Measurements from ENCODE around the gene ANKMY1. TPM values are rescaled to one million over a fixed set of nuclear protein-coding genes. Genes with fewer than 3 reads are reported as not detected.
A peak's percentile ranks its signal among the peaks of the same experiment; 100 is the strongest.

The ANKMY1 gene
- total and polyA plus RNA-seq, 8 donors, result 6.9 to 20.1 (median 10.7) TPM

DNA sequence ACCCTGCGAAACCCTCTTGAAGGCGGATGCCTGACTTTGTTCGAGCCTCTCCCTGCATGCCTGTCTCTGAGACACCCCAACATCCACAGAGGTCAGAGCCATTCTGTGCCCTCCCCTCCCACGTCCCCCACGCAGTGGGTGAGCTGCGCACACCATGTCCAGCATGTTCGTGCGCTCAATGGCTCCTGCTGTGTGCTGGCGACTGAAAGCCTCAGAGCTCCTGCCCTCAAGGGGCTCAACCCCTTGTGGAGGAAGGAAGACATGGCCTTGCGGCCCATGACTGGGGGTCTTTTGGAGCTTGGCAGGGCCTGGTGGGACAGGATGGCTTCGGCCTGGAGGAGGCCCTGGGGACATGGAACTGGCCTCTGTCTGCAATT is 45.7 kb downstream of the ANKMY1 start:
- intact Hi-C loops (cut with DNase I), result no loop called here
- TF ChIP-seq CTCF (IDR thresholded peaks at IDR 0.05), result no peak
- Histone ChIP-seq H3K9me3 (no peaks in the 10 kb centered on the region), H3K4me1 (no peaks in the 10 kb centered on the region), H3K27ac (no peak overlapping the region), H3K36me3 (no peaks in the 10 kb centered on the region), H3K4me3 (no peak overlapping the region), H3K27me3 (no peaks in the 10 kb centered on the region)
- WGBS, 2 donors, result 92 to 93% methylated on average over 11 of the region's 11 CpGs
- DNase-seq, result peak in 1 of 6 donors; percentile 5
- no peak for ATAC-seq
- no peak for FAIRE-seq

GRCh38 chr2:240511351-240512108 is 46.3 kb downstream of the ANKMY1 start:
- FAIRE-seq (no peak), DNase-seq (peak in 2 of 6 donors; percentile 5 to 9), ATAC-seq (no peak)
- Histone ChIP-seq H3K27me3 (no peaks in the 10 kb centered on the region), H3K4me3 (no peak overlapping the region), H3K36me3 (no peaks in the 10 kb centered on the region), H3K4me1 (no peaks in the 10 kb centered on the region), H3K27ac (no peak overlapping the region), H3K9me3 (no peaks in the 10 kb centered on the region)
- 93% methylated on average over 31 of the region's 31 CpGs for WGBS, 2 donors
- intact Hi-C loops (cut with DNase I), result no loop called here
- TF ChIP-seq CTCF (IDR thresholded peaks at IDR 0.05), result no peak

DNA sequence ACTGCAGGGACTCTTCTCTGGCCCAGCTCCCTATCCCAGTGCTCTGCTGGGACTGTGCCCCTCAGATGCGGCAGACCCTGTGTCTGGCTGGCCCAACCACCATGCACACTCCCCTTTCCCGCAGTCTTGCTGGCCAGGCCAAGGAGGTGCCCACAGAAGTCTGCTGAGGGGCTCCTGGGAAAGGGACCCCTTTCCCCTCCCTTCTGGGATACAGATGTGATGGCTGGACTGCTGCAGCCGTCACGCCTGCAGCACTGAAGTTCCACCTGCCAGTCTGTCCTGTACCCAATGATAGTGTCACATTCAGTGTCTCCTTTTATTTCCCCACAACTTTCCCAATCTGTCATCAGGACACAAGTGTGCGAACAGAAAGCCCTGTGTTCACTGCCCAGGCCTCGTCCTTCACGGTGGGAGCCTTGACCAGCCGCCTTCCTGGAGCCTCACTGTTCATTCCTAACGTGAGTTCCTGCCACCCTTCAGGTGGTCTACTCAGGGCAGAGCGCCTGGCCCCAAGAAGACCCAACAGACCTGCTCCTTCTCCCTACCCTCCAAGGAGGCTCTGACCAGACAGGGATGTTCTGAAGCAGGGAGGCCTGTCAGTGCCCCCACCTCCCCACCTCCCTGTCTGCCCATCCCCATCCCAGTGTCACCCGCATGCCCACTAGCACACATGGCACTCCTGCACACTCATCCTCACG is 47.1 kb downstream of the ANKMY1 start:
- no peak for FAIRE-seq
- WGBS, 2 donors, result 91 to 93% methylated on average over 12 of the region's 12 CpGs
- no peak overlapping the region for H3K27ac ChIP-seq
- peak in 2 of 6 donors; percentile 4 to 5 for DNase-seq
- ATAC-seq, result no peak
- no peaks in the 10 kb centered on the region for H3K4me1 ChIP-seq
- no peak overlapping the region for H3K4me3 ChIP-seq
- intact Hi-C loops (cut with DNase I), result no loop called here
- H3K36me3 ChIP-seq, result no peaks in the 10 kb centered on the region
- no peaks in the 10 kb centered on the region for H3K9me3 ChIP-seq
- no peaks in the 10 kb centered on the region for H3K27me3 ChIP-seq
- no peak for TF ChIP-seq CTCF (IDR thresholded peaks at IDR 0.05)

DNA sequence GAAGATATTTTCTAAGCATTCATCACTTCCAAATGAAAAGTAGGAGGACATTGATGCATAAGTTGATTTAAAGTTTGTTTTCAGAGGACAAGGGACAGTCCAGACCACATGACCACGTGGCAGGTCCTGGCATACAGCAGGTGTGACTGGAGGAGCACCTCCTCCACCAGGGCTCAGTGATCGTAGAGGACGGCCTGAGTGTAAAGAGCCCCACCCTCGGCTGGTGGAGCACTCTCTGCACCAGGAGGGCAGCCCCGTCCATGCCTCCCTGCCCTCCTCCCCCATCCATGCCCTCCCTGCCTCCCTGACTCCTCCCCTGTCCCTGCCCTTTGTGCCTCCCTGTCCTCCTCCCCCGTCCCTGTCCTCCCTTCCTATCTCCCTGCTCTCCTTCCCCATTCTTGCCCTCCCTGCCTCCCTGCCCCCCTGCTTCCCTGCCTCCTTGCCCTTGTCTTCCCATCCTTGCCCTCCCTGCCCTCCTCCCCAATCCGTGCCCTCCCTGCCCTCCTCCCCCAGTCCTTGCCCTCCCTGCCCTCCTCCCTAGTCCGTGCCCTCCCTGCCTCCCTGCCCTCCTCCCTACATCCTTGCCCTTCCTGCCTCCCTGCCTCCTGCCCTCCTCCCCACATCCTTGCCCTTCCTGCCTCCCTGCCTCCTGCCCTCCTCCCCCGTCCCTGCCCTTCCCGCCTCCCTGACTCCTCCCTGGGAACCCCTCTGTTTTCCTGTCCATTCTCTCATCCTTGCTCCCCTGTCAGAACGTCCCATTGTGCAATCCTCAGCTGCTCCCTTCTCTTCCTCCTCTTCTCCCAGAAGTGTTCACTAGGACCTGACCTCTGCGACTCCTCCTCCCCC is 47.9 kb downstream of the ANKMY1 start:
- Histone ChIP-seq H3K4me1 (no peaks in the 10 kb centered on the region), H3K27me3 (no peaks in the 10 kb centered on the region), H3K4me3 (no peak overlapping the region), H3K27ac (no peak overlapping the region), H3K9me3 (no peaks in the 10 kb centered on the region), H3K36me3 (no peaks in the 10 kb centered on the region)
- no peak for FAIRE-seq
- peak in 2 of 6 donors; percentile 4 to 7 for DNase-seq
- TF ChIP-seq CTCF (IDR thresholded peaks at IDR 0.05), result no peak
- WGBS, 2 donors, result 81% methylated on average over 12 of the region's 12 CpGs
- no peak for ATAC-seq
- intact Hi-C loops (cut with DNase I), result no loop called here

Measured in pancreas (tissue), 10 donors.